ENCODE measurements around the gene ABLIM2.

- TF ChIP-seq CTCF (IDR thresholded peaks at IDR 0.05; ENCODE audit: insufficient read depth, low read length) (no peak), POLR2AphosphoS5 (IDR thresholded peaks at IDR 0.05; ENCODE audit: low read depth) (no peak), SPI1 (IDR thresholded peaks at IDR 0.05; ENCODE audit: borderline replicate concordance, low read depth) (no peak), REST (IDR thresholded peaks at IDR 0.05; ENCODE audit: insufficient replicate concordance, low read depth) (no peak), GABPA (IDR thresholded peaks at IDR 0.05; ENCODE audit: low read depth) (no peak)
Observed at GRCh38 chr4:8203052-8203401, 44.4 kb upstream of the ABLIM2 start.
